ENCODE measurements around the gene FZR1.
A peak's percentile ranks its signal among the peaks of the same experiment; 100 is the strongest.
"Not testable (repeated sequence)": the region's sequence is repeated elsewhere in the genome, so short reads cannot be mapped to it uniquely, and the experiment has no call there.

FZR1 gene

DNA sequence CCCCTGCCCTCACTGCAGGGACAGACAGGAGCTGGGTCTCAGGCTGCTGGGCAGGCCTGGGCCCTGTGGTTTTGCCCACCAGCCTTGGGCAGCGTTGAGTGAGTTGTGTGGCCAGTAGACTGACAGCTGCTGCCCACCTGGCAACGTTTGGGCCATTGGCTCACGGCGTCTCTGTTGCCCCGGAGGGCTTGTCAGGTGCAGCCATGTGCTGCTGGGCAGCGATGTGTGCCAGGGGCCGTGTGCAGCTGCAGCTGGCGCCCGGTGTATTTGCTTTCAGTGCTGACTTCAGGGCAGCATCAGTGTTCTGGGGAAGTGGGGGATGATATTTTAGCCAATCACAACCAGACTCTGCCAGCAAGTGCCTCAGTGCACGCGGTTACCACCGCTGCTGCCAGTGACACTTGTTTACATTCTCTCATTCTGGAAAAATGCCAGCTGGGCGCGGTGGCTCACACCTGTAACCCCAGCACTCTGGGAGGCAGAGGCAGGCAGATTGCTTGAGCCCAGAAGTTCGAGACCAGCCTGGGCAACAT, 10.6 kb downstream of the FZR1 start:
- peak; percentile 39 for DNase-seq

DNA sequence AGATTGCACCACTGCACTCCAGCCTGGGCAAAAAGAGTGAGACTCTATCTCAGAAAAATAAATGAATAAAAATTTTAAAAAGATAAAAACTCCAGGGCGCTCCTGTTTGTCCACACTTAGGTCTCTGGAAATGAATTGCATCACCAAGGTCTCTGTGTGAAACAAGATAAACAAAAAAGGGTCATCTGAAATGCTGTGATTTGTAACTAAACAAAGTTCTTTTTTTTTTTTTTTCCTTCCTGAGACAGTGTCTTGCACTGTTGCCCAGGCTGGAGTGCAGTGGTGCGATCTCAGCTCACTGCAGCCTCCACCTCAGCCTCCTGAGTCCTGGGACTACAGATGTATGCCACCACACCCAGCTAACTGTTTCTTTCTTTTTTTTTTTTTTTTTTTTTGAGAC, 11.5 kb downstream of the FZR1 start:
- no peak for DNase-seq

DNA sequence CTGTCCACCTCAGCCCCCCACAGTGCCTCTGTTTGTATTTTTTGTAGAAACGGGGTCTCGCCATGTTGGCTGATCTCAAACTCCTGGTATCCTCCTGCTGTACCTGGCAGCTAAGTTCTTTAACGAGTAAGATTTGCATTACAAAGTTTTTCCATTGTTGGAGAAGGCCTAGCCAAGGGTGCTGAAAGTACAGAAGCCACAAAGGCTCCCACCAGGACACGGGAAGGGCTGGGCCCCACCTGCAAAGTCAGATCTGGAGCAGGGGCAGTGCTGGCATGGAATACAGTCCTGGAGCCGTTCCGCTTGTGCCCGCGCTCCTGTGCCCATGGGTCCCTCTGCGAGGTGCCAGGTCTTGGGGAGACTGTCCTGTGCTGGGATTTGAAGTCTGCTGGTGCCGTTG, 12.1 kb downstream of the FZR1 start:
- DNase-seq: no peak

GRCh38 chr19:3518659-3519058, 12.5 kb downstream of the FZR1 start:
- no peak for DNase-seq

DNA sequence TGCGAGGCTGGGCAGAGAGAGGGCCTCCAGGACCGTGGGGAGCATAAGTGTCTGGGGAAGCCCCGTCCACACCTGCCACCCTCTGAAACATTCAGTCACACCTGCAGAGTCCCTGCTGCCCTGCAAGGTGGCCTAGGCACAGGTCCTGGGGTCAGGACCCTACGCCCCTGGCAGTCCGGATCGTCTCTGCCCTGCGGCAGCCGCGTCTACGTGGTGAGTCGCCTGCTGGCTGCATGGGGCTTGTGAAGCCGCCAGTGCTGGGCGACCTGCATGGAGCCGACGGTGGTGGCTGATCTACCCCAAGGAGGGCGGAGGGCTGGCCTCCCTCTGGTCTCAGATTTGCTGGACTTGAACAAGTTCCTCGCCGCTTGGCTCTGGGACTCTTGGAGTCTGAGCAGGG, 13.0 kb downstream of the FZR1 start:
- no peak for DNase-seq

DNA sequence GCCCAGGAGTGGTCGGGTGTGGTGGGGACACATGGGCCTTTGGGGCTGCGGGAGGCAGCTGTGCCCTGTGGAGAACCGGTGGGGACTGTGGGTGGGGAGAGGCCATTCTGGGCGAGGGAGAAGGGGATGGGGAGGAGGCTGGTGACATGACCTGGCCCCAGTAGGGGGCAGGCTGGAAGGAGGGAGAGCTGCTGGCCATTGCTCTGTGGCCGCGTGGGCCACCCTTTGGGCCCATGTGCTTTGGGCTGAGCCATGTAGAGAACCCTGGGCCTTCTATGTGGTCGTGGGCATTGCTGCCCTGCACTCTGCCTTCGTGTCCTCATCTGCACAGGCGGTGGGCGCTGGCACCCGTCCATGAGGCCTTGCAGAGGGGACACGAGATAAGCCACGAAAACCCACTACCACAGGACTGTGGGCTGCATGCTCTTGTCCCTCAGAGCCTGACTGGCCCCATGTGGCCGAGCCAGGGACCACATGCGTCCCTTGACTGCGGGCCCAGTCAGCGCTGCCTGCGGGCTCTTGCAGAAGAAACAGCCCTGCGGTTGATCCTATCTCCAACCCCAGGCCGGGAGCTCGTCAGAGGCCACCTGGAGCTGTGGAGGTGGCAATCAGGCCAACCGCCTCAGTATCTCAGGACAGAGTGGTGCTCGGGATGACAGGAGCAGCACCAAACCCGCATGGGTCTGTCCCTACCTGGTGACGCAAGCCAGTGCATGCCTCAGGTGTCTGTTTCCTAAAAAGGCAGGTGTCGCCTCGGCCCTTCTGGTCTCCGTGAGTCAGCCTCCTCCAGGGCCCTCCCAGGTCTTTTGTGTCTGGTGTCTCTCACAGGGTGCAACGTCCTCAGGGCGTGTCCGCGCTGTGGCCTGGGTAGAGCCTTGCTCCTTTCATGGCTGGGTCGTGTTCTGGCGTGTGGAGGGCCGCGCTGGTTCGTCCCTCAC, 14.3 kb downstream of the FZR1 start:
- DNase-seq: no peak

GRCh38 chr19:3521104-3521445, 15.0 kb downstream of the FZR1 start:
- DNase-seq: no peak

GRCh38 chr19:3522421-3523360, 16.6 kb downstream of the FZR1 start:
- DNase-seq: no peak

- no peak for DNase-seq
Measured at GRCh38 chr19:3523361-3524077, 17.4 kb downstream of the FZR1 start.

- no peak for DNase-seq
Measured at GRCh38 chr19:3524078-3524842, 18.1 kb downstream of the FZR1 start.

GRCh38 chr19:3524904-3525451, 18.9 kb downstream of the FZR1 start:
- DNase-seq: no peak

DNA sequence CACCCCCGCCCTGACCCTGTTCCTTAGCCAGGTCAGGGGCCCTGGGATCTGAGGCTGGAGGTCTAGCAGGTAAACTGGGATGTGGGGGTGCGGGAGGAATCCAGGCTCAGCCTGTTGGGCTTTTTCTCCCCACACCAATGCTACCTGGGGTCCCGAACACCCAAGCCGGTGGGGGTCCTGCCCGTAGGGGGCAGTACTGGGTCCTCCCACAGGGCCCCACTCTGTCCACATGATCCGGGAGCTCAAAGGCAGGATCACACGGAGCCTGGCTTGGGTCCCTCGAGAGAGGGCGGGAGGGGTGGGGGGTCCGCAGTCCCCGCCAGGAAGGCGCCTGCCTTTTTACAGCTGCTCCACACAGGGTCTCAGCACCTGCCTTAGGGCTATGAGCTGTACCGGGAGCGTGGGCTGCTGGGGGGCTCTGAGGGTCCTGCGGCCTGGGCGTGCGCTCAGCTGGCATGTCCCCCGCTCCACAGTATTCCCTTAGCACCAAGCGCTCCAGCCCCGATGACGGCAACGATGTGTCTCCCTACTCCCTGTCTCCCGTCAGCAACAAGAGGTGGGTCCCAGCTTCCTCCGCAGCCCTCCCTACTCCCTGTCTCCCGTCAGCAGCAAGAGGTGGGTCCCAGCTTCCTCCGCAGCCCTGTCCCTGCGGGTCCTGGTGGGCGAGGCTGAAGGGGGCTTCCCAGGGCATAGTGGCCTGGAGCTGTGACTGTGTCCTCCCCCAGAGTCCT, 20.6 kb downstream of the FZR1 start:
- no peak for DNase-seq

DNA sequence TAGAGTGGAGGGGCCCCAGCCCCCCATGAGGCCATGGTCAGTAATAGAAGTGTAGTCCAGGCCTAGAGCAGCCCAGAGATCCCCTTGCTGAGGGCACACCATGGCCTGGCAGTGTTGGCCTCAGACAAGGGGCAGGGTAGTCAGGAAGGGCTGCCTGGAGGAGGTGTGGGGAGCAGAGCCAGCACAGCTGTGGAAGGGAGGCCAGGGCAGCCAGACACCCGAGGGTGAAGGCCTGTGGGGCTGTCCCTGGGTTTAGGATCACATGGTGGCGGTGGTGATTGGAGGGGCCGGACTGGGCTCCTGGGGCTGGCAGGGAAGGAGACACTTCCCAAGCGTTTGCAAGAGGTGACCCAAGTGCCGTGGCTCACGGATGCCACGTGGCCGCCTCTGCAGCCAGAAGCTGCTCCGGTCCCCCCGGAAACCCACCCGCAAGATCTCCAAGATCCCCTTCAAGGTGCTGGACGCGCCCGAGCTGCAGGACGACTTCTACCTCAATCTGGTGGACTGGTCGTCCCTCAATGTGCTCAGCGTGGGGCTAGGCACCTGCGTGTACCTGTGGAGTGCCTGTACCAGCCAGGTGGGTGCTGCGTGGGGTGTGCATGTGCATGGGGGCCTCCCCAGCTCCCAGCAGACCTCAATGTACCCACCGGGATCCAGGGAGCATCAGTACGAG, 21.3 kb downstream of the FZR1 start:
- no peak for DNase-seq

GRCh38 chr19:3528080-3528479, 22.0 kb downstream of the FZR1 start:
- DNase-seq: no peak

DNA sequence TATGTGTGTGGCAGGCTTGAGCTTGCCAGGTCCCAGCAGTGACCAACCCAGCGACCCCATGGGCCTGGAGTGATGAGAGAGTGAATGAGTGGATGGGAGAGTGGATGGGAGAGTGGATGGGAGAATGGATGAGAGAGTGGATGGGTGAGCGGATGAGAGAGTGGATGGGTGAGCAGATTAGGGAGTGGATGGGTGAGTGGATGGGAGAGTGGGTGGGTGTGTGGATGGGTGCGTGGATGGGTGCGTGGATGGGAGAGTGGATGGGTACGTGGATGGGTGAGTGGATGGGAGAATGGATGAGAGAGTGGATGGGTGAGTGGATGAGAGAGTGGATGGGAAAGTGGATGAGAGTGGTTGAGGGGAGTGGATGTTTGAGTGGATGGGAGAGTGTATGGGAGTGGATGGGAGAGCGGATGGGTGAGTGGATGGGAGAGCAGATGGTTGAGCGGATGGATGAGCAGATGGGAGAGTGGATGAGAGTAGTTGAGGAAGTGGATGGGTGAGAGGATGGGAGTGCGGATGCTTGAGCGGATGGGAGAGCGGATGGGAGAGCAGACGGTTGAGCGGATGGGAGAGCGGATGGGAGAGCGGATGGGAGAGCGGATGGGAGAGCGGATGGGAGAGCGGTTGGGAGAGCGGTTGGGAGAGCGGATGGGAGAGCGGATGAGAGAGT, 22.6 kb downstream of the FZR1 start:
- no peak for DNase-seq

DNA sequence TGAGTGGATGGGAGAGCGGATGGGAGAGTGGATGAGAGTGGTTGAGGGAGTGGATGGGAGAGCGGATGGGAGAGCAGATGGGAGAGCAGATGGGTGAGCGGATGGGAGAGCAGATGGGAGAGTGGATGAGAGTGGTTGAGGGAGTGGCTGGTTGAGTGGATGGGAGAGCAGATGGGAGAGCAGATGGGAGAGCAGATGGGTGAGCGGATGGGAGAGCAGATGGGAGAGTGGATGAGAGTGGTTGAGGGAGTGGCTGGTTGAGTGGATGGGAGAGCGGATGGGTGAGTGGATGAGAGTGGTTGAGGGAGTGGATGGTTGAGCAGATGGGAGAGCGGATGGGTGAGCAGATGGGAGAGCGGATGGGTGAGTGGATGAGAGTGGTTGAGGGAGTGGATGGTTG, 23.2 kb downstream of the FZR1 start:
- DNase-seq: not testable (repeated sequence)

DNA sequence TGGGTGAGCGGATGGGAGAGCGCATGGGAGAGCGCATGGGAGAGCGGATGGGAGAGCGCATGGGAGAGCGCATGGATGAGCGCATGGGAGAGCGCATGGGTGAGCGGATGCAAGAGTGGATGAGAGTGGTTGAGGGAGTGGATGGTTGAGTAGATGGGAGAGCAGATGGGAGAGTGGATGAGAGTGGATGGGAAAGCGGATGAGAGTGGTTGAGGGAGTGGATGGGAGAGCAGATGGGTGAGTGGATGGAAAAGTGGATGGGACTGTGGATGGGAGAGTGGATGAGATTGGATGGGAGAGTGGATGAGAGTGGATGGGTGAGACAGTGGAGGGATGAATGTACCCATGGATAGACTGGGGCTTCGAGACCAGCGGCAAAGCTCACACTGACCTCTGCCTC, 24.3 kb downstream of the FZR1 start:
- no peak for DNase-seq

DNA sequence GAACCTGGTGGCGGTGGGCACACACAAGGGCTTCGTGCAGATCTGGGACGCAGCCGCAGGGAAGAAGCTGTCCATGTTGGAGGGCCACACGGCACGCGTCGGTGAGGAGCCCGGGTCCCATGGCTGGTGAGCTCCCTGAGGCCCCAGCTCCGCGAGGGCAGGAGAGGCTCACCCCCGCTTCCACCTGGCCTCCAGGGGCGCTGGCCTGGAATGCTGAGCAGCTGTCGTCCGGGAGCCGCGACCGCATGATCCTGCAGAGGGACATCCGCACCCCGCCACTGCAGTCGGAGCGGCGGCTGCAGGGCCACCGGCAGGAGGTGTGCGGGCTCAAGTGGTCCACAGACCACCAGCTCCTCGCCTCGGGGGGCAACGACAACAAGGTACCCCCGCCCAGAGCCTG, 25.6 kb downstream of the FZR1 start:
- DNase-seq: no peak

DNA sequence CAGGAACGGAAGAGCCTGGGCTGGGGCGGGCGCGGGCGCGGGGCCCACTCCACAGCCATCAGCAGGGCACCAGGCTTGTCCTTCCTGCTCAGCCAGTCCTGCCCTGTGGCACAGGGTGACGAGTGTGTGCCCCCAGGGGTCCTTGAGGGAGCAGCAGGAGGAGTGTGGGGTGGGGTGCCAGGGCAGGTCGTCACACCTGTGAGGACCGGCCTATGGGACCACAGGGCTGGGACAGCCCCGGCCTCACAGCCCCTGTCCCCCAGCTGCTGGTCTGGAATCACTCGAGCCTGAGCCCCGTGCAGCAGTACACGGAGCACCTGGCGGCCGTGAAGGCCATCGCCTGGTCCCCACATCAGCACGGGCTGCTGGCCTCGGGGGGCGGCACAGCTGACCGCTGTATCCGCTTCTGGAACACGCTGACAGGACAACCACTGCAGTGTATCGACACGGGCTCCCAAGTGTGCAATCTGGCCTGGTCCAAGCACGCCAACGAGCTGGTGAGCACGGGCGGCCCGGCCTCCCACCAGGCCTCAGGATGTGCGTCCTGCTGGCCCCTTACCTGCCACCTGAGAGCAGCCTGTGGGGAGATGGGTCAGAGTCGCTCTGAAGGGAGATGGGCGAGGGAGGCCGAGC, 26.2 kb downstream of the FZR1 start:
- no peak for DNase-seq
